Ureter (tissue), 1 donor: ENCODE measurements around the gene SLC25A12. TPM values are rescaled to one million over a fixed set of nuclear protein-coding genes. Genes with fewer than 3 reads are reported as not detected.
"Not testable (repeated sequence)": the region's sequence is repeated elsewhere in the genome, so short reads cannot be mapped to it uniquely, and the experiment has no call there.

Source experiments
- DNase-seq: peaks from one replicate; pipeline ENCODE4 v3.0.0-alpha.2; 2020; ENCODE audit warnings: low spot score
- total RNA-seq: library from RNA; stranded (reverse); gene quantifications from one replicate; pipeline ENCODE4 v1.2.4, GENCODE V29; 2023
- donor health status: DM: yes; HTN: yes; CAD: no.

SLC25A12 gene
- total RNA-seq, 1 donor from 2014 or later, result 36.7 TPM

- DNase-seq, result no peak
These were observed 104.1 kb downstream of the SLC25A12 start for GRCh38 chr2:171789956-171790355.

GRCh38 chr2:171788316-171788993, 105.6 kb downstream of the SLC25A12 start:
- DNase-seq, result no peak

- DNase-seq, result no peak
These were observed 106.5 kb downstream of the SLC25A12 start for GRCh38 chr2:171787333-171788072.

GRCh38 chr2:171785450-171785849, 108.6 kb downstream of the SLC25A12 start:
- DNase-seq, result no peak

GRCh38 chr2:171778515-171778914, 115.5 kb downstream of the SLC25A12 start:
- DNase-seq, result no peak

- DNase-seq, result not testable (repeated sequence)
These were observed 119.5 kb downstream of the SLC25A12 start for GRCh38 chr2:171774581-171774980.

- DNase-seq, result no peak
These were observed 121.7 kb downstream of the SLC25A12 start for GRCh38 chr2:171772373-171772772.

- no peak for DNase-seq
These were observed 122.6 kb downstream of the SLC25A12 start for GRCh38 chr2:171771463-171771862.

GRCh38 chr2:171763602-171764001, 130.4 kb downstream of the SLC25A12 start:
- no peak for DNase-seq

- DNase-seq, result no peak
These were observed 131.0 kb downstream of the SLC25A12 start for GRCh38 chr2:171762879-171763573.

- not testable (repeated sequence) for DNase-seq
These were observed 132.9 kb downstream of the SLC25A12 start for GRCh38 chr2:171761176-171761575.

GRCh38 chr2:171758762-171759161, 135.3 kb downstream of the SLC25A12 start:
- not testable (repeated sequence) for DNase-seq

- DNase-seq, result no peak
These were observed 139.6 kb downstream of the SLC25A12 start for GRCh38 chr2:171754254-171754939.

- DNase-seq, result no peak
These were observed 146.7 kb downstream of the SLC25A12 start for GRCh38 chr2:171747371-171747770.

- DNase-seq, result no peak
These were observed 148.2 kb downstream of the SLC25A12 start for GRCh38 chr2:171745806-171746205.

- no peak for DNase-seq
These were observed 148.9 kb downstream of the SLC25A12 start for GRCh38 chr2:171745141-171745540.

GRCh38 chr2:171742760-171743159, 151.3 kb downstream of the SLC25A12 start:
- no peak for DNase-seq

- DNase-seq, result no peak
These were observed 152.9 kb downstream of the SLC25A12 start for GRCh38 chr2:171741189-171741588.

GRCh38 chr2:171735991-171736710, 157.9 kb downstream of the SLC25A12 start:
- DNase-seq, result no peak
